Effector memory CD4-positive, alpha-beta T cell (primary cell): ENCODE measurements around the gene ZNF587B.
"Not testable (repeated sequence)": the region's sequence is repeated elsewhere in the genome, so short reads cannot be mapped to it uniquely, and the experiment has no call there.

Experiments
- DNase-seq, 3 donors: peaks; one replicate each; pipeline ENCODE4 v3.0.0-alpha.2; 2020
- H3K27ac ChIP-seq: 2 replicates; pipeline ENCODE4 v1.7.0; 2013; ENCODE audit warnings: mild to moderate bottlenecking, low read length, moderate library complexity; ENCODE audit not compliant: insufficient read depth, poor library complexity, severe bottlenecking
- H3K27me3 ChIP-seq: replicated peaks from 2 replicates; pipeline ENCODE4 v1.7.0; 2013; ENCODE audit warnings: mild to moderate bottlenecking, low read length; ENCODE audit not compliant: insufficient read depth, control insufficient read depth, poor library complexity, severe bottlenecking
- H3K36me3 ChIP-seq: 2 replicates; pipeline ENCODE4 v1.7.0; 2013; ENCODE audit warnings: mild to moderate bottlenecking, low read length, moderate library complexity; ENCODE audit not compliant: control insufficient read depth, insufficient read depth
- H3K4me1 ChIP-seq: 2 replicates; pipeline ENCODE4 v1.7.0; 2013; ENCODE audit warnings: low read length, mild to moderate bottlenecking; ENCODE audit not compliant: control insufficient read depth, insufficient read depth, poor library complexity, severe bottlenecking
- H3K4me3 ChIP-seq: 2 replicates; pipeline ENCODE4 v1.7.0; 2013; ENCODE audit warnings: low read length, low read depth, mild to moderate bottlenecking; ENCODE audit not compliant: insufficient read depth, poor library complexity, severe bottlenecking
- H3K9me3 ChIP-seq: 2 replicates; pipeline ENCODE4 v1.7.0; 2013; ENCODE audit warnings: mild to moderate bottlenecking, low read length, moderate library complexity; ENCODE audit not compliant: control insufficient read depth

Gene ZNF587B

GRCh38 chr19:57818378-57818777, 11.7 kb upstream of the ZNF587B start:
- Histone ChIP-seq H3K9me3 (no peaks in the 10 kb centered on the region), H3K4me3 (no peak overlapping the region), H3K27ac (no peak overlapping the region), H3K27me3 (no peaks in the 10 kb centered on the region), H3K4me1 (peaks cover 27% of the 10 kb centered on the region), H3K36me3 (no peaks in the 10 kb centered on the region)
- DNase-seq = no peak

GRCh38 chr19:57819475-57820148, 10.5 kb upstream of the ZNF587B start:
- H3K9me3 ChIP-seq = no peaks in the 10 kb centered on the region
- H3K27ac ChIP-seq = peak overlapping the region; percentile 84
- H3K27me3 ChIP-seq = no peaks in the 10 kb centered on the region
- H3K4me3 ChIP-seq = peak overlapping the region; percentile 90
- no peaks in the 10 kb centered on the region for H3K36me3 ChIP-seq
- DNase-seq = peak; percentile 71 to 79 (median 76)
- H3K4me1 ChIP-seq = peaks cover 17% of the 10 kb centered on the region

GRCh38 chr19:57820599-57820998, 9.5 kb upstream of the ZNF587B start:
- H3K36me3 ChIP-seq = no peaks in the 10 kb centered on the region
- no peaks in the 10 kb centered on the region for H3K27me3 ChIP-seq
- peak overlapping the region; percentile 90 for H3K4me3 ChIP-seq
- DNase-seq = no peak
- peaks cover 12% of the 10 kb centered on the region for H3K4me1 ChIP-seq
- no peaks in the 10 kb centered on the region for H3K9me3 ChIP-seq
- no peak overlapping the region for H3K27ac ChIP-seq

- not testable (repeated sequence) for H3K4me3 ChIP-seq, H3K36me3 ChIP-seq, H3K27me3 ChIP-seq, H3K9me3 ChIP-seq, H3K27ac ChIP-seq, DNase-seq
- peaks cover 12% of the 10 kb centered on the region for H3K4me1 ChIP-seq
Observed at GRCh38 chr19:57821095-57821494, 9.0 kb upstream of the ZNF587B start.

GRCh38 chr19:57821501-57821900, 8.6 kb upstream of the ZNF587B start:
- not testable (repeated sequence) for H3K9me3 ChIP-seq, H3K36me3 ChIP-seq, DNase-seq, H3K4me3 ChIP-seq, H3K27ac ChIP-seq, H3K27me3 ChIP-seq
- peaks cover 12% of the 10 kb centered on the region for H3K4me1 ChIP-seq

- H3K9me3 ChIP-seq, H3K36me3 ChIP-seq, H3K4me3 ChIP-seq, H3K27ac ChIP-seq, H3K27me3 ChIP-seq, DNase-seq: not testable (repeated sequence)
- H3K4me1 ChIP-seq = peaks cover 12% of the 10 kb centered on the region
Observed at GRCh38 chr19:57823155-57823554, 6.9 kb upstream of the ZNF587B start.

- H3K4me3 ChIP-seq, H3K36me3 ChIP-seq, H3K9me3 ChIP-seq, H3K27ac ChIP-seq, H3K27me3 ChIP-seq, DNase-seq: not testable (repeated sequence)
- H3K4me1 ChIP-seq = peaks cover 12% of the 10 kb centered on the region
Observed at GRCh38 chr19:57823608-57824007, 6.5 kb upstream of the ZNF587B start.

- Histone ChIP-seq H3K4me1 (peaks cover 6% of the 10 kb centered on the region), H3K27ac (no peak overlapping the region), H3K9me3 (no peaks in the 10 kb centered on the region), H3K27me3 (no peaks in the 10 kb centered on the region), H3K4me3 (no peak overlapping the region), H3K36me3 (no peaks in the 10 kb centered on the region)
- no peak for DNase-seq
Observed at GRCh38 chr19:57825511-57825910, 4.6 kb upstream of the ZNF587B start.

- Histone ChIP-seq H3K4me1 (no peaks in the 10 kb centered on the region), H3K9me3 (no peaks in the 10 kb centered on the region), H3K27me3 (no peaks in the 10 kb centered on the region), H3K4me3 (no peak overlapping the region), H3K27ac (no peak overlapping the region), H3K36me3 (no peaks in the 10 kb centered on the region)
- no peak for DNase-seq
Observed at GRCh38 chr19:57829316-57829715, 783 bp upstream of the ZNF587B start.

GRCh38 chr19:57836991-57837390, 6.9 kb downstream of the ZNF587B start:
- not testable (repeated sequence) for H3K27ac ChIP-seq, H3K27me3 ChIP-seq, H3K4me1 ChIP-seq, H3K9me3 ChIP-seq, H3K4me3 ChIP-seq, DNase-seq, H3K36me3 ChIP-seq
